ENCODE results near the gene KCTD16.

Gene KCTD16

GRCh38 chr5:144289277-144289676 is 118.6 kb downstream of the KCTD16 start:
- DNase-seq (ENCODE audit: low read depth): no peak

GRCh38 chr5:144292029-144292428 is 121.4 kb downstream of the KCTD16 start:
- no peak for DNase-seq (ENCODE audit: low read depth)

- no peak for DNase-seq (ENCODE audit: low read depth)
These were observed 124.6 kb downstream of the KCTD16 start for GRCh38 chr5:144295284-144295683.

- no peak for DNase-seq (ENCODE audit: low read depth)
These were observed 126.4 kb downstream of the KCTD16 start for GRCh38 chr5:144297081-144297480.

GRCh38 chr5:144298658-144299057 is 128.0 kb downstream of the KCTD16 start:
- no peak for DNase-seq (ENCODE audit: low read depth)

GRCh38 chr5:144304688-144305087 is 134.0 kb downstream of the KCTD16 start:
- DNase-seq (ENCODE audit: low read depth): no peak

GRCh38 chr5:144307736-144308135 is 137.1 kb downstream of the KCTD16 start:
- DNase-seq (ENCODE audit: low read depth): no peak

- no peak for DNase-seq (ENCODE audit: low read depth)
These were observed 137.5 kb downstream of the KCTD16 start for GRCh38 chr5:144308174-144308573.

GRCh38 chr5:144308906-144309670 is 138.4 kb downstream of the KCTD16 start:
- DNase-seq (ENCODE audit: low read depth): no peak

GRCh38 chr5:144310621-144311020 is 139.9 kb downstream of the KCTD16 start:
- DNase-seq (ENCODE audit: low read depth): no peak

GRCh38 chr5:144313147-144313726 is 142.6 kb downstream of the KCTD16 start:
- DNase-seq (ENCODE audit: low read depth): no peak

- no peak for DNase-seq (ENCODE audit: low read depth)
These were observed 144.4 kb downstream of the KCTD16 start for GRCh38 chr5:144315026-144315425.

GRCh38 chr5:144315994-144316634 is 145.4 kb downstream of the KCTD16 start:
- no peak for DNase-seq (ENCODE audit: low read depth)

GRCh38 chr5:144318011-144318410 is 147.3 kb downstream of the KCTD16 start:
- DNase-seq (ENCODE audit: low read depth): no peak

GRCh38 chr5:144318460-144318859 is 147.8 kb downstream of the KCTD16 start:
- no peak for DNase-seq (ENCODE audit: low read depth)

GRCh38 chr5:144323181-144323580 is 152.5 kb downstream of the KCTD16 start:
- DNase-seq (ENCODE audit: low read depth): no peak

- DNase-seq (ENCODE audit: low read depth): no peak
These were observed 154.9 kb downstream of the KCTD16 start for GRCh38 chr5:144325532-144325931.

GRCh38 chr5:144328494-144328893 is 157.8 kb downstream of the KCTD16 start:
- DNase-seq (ENCODE audit: low read depth): no peak

- no peak for DNase-seq (ENCODE audit: low read depth)
These were observed 158.3 kb downstream of the KCTD16 start for GRCh38 chr5:144328980-144329379.

- DNase-seq (ENCODE audit: low read depth): no peak
These were observed 159.0 kb downstream of the KCTD16 start for GRCh38 chr5:144329681-144330080.

- no peak for DNase-seq (ENCODE audit: low read depth)
These were observed 160.7 kb downstream of the KCTD16 start for GRCh38 chr5:144331361-144331760.

GRCh38 chr5:144332265-144332664 is 161.6 kb downstream of the KCTD16 start:
- DNase-seq (ENCODE audit: low read depth): no peak

GRCh38 chr5:144333336-144333920 is 162.8 kb downstream of the KCTD16 start:
- DNase-seq (ENCODE audit: low read depth): no peak

Data from stimulated activated CD8-positive, alpha-beta memory T cell treated with anti-CD3 and anti-CD28 coated beads, Interleukin-4, amount 100 ng/mL, for 24 hours (primary cell).